Measurements from ENCODE around the gene GAL. TPM values are rescaled to one million over a fixed set of nuclear protein-coding genes. Genes with fewer than 3 reads are reported as not detected.

GAL gene
- total and polyA plus RNA-seq, 2 of the 13 experiments (the other 11 are each of a cell fraction or from before 2014, with no cell fraction given) = not detected

DNA sequence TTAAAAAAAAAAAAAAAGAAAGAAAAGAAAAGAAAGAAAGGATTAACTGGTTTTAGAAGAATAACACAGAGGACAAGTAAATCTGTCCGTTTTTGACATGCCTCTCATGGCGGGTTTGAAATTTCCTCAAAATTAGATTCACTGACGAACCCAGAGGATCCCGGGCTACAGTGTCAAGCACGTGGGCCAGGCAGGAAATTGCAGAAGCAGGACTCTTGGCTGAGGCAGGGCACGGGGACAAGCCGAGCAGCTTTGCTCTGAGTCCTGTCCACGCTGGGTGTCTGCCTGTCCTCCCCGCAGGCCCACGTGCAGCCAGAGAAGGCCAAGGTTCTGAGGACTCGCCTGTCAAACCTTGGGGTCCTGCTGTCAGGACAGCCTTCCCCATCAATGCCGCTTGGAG, 24.7 kb downstream of the GAL start:
- intact Hi-C loops (cut with micrococcal nuclease; ENCODE audit: unreplicated experiment) = no loop called here
- Histone ChIP-seq H3K79me2 (ENCODE audit: insufficient read depth, low read length) (no peaks in the 10 kb centered on the region), H3K9me3 (ENCODE audit: low read length) (no peaks in the 10 kb centered on the region), H4K20me1 (ENCODE audit: insufficient read depth, low read length) (no peaks in the 10 kb centered on the region), H3K36me3 (replicated peaks in 1 of 2; ENCODE audit: control insufficient read depth in 1 of 2, insufficient read depth in 2 of 2, low read length in 2 of 2) (no peaks in the 10 kb centered on the region), H3K4me1 (ENCODE audit: insufficient read depth, low read length) (no peaks in the 10 kb centered on the region), H3K4me2 (ENCODE audit: low read depth, low read length) (no peak overlapping the region), H3K27me3 (ENCODE audit: control insufficient read depth in 1 of 2, insufficient read depth in 2 of 2, low read length in 2 of 2) (peaks cover 3 to 44% of the 10 kb centered on the region in 2 experiments; a peak in 3 of 5 replicates), H3K4me3 (replicated peaks in 1 of 3; ENCODE audit: insufficient read depth in 1 of 3, low read depth in 2 of 3, low read length in 3 of 3) (no peak overlapping the region), H3K9ac (ENCODE audit: insufficient read depth, low read depth, low read length) (no peak overlapping the region), H2AFZ (ENCODE audit: low read length) (no peak overlapping the region), H3K27ac (ENCODE audit: extremely low read length, insufficient read depth, low read length) (no peak overlapping the region)
- DNase-seq (ENCODE audit: low spot score) = no peak
- no peak for FAIRE-seq
- no TSS peak for BruUV-seq (replicated peaks)
- ATAC-seq = no peak
- WGBS (ENCODE audit: low lambda C conversion rate) = 48% methylated on average over 10 of the region's 12 CpGs
- ChIA-PET POLR2A (no interaction called here), CTCF (ENCODE audit: low intra/inter-chr PET ratio, low total read pairs) (no interaction called here)
- in situ Hi-C loops (cut with HindIII; ENCODE audit: extremely low pct_ligation_motif_present, low pct_unique_long_range_greater_than_20kb) = no loop called here
- TF ChIP-seq EHMT2 (IDR thresholded peaks at IDR 0.05; ENCODE audit: borderline replicate concordance, low read depth, low read length) = no peak
- TF ChIP-seq NCOR1 (IDR thresholded peaks at IDR 0.05; ENCODE audit: borderline replicate concordance, low read length) = no peak
- TF ChIP-seq ZMYM4 (CRISPR knock-in tag; IDR thresholded peaks at IDR 0.05) = no peak
- no peak for TF ChIP-seq RXRA (CRISPR knock-in tag; IDR thresholded peaks at IDR 0.05)
- no peak for TF ChIP-seq KDM5B (CRISPR knock-in tag; IDR thresholded peaks at IDR 0.05; ENCODE audit: borderline replicate concordance)
- TF ChIP-seq, protein P1, sequence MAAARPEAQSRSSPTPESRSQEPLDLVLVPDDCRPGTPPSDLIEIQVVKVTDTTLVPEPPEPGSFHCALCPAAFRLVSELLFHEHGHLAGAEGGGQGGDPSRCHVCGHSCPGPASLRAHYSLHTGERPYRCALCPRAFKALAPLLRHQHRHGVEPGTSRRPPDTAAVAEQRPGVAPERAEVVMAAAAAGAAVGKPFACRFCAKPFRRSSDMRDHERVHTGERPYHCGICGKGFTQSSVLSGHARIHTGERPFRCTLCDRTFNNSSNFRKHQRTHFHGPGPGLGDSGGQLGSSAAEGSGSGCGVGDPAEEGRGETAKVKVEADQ (CRISPR knock-in tag; IDR thresholded peaks at IDR 0.05; ENCODE audit: borderline replicate concordance) = no peak
- no peak for TF ChIP-seq PAWR (CRISPR knock-in tag; IDR thresholded peaks at IDR 0.05; ENCODE audit: borderline replicate concordance)
- TF ChIP-seq, protein P2, sequence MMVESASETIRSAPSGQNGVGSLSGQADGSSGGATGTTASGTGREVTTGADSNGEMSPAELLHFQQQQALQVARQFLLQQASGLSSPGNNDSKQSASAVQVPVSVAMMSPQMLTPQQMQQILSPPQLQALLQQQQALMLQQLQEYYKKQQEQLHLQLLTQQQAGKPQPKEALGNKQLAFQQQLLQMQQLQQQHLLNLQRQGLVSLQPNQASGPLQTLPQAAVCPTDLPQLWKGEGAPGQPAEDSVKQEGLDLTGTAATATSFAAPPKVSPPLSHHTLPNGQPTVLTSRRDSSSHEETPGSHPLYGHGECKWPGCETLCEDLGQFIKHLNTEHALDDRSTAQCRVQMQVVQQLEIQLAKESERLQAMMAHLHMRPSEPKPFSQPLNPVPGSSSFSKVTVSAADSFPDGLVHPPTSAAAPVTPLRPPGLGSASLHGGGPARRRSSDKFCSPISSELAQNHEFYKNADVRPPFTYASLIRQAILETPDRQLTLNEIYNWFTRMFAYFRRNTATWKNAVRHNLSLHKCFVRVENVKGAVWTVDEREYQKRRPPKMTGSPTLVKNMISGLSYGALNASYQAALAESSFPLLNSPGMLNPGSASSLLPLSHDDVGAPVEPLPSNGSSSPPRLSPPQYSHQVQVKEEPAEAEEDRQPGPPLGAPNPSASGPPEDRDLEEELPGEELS (CRISPR knock-in tag; IDR thresholded peaks at IDR 0.05) = no peak
- no peak for TF ChIP-seq YY1 (IDR thresholded peaks at IDR 0.05; ENCODE audit: insufficient read depth, insufficient replicate concordance, low read depth, low read length)
